ENCODE measurements around the gene COL9A1. TPM values are rescaled to one million over a fixed set of nuclear protein-coding genes. Genes with fewer than 3 reads are reported as not detected.

The COL9A1 gene
- total RNA-seq, 4 donors from 2014 or later: 0.34 to 1.7 (median 0.77) TPM

DNA sequence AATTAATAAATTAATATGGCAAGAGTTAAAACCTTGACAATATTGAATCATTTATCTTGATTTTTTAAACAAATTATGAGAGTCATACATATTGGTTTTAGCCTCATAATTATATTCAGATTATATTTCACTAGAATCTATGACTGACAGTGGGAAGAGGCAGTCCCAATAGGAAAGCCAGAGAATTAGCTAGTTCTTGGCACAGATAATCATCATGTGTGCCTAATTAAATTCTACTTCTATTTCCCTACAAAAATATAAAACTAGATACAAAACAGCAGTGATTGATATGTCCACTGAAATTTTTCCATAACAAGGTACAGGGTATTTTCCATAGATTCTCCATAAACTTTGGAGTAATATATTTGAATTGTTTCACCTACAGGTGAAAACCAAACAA lies 38.6 kb downstream of the COL9A1 start:
- H3K27me3 ChIP-seq: no peaks in the 10 kb centered on the region

DNA sequence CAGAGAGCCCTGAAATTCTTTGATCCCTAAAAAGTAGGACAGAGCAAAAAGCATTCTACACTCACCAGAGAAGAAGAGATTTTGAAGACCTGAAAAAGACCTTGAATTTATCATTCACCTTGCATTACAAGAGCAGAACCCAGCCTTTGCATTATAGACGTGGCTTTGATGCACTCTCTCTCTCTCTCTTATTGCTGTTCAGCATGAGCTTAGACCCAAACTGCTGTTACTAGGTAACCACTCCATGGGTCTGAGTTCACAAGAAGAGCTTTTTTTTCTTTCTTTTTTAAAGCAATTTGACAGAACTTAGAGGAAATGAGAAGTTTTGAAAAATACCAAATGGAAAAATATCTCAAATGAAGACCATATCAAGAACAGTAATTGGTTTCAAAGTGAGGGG lies 44.4 kb downstream of the COL9A1 start:
- no peak overlapping the region for H3K4me3 ChIP-seq
- 21% methylated on average over 1 of the region's 1 CpG for WGBS
- no peak for DNase-seq (ENCODE audit: extremely low spot score)

More for the DNA sequence above, 38.6 kb downstream of the COL9A1 start:
- Histone ChIP-seq H3K9me3 (no peaks in the 10 kb centered on the region), H3K36me3 (no peaks in the 10 kb centered on the region), H3K4me3 (no peak overlapping the region), H3K27ac (replicated peaks in 1 of 4) (no peak overlapping the region), H3K4me1 (no peaks in the 10 kb centered on the region)
- intact Hi-C loops (cut with DNase I): no loop called here
- no peak for DNase-seq (ENCODE audit: extremely low spot score)
- TF ChIP-seq POLR2AphosphoS5 (IDR thresholded peaks at IDR 0.05) (no peak), EP300 (IDR thresholded peaks at IDR 0.05) (no peak)

DNA sequence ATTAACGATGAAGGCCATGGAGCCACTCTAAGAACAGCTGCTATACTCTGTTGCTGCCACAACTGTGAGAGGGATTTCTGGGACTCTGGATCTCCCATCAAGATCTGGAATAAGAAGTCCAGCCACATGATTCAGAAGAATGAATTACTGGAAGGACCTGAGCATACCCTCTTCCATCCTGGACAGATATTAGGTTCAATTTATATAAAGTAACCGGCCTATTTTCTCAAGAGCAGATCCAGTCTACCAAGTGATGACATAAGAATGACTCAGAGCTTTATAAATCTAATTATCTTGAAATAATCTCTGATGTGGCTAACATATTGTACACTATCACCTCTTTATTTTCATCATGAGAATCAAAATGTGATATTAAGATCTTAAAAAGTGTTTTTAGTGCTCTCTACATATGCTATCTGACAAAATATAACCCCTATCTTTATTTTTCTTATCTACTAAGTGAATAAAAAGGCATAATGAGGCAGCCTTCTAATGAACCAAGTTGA lies 45.1 kb downstream of the COL9A1 start:
- H3K36me3 ChIP-seq: no peaks in the 10 kb centered on the region
- H3K27ac ChIP-seq (replicated peaks in 1 of 4): no peak overlapping the region
- intact Hi-C loops (cut with DNase I): no loop called here
- TF ChIP-seq EP300 (IDR thresholded peaks at IDR 0.05) (no peak), POLR2AphosphoS5 (IDR thresholded peaks at IDR 0.05) (no peak), POLR2A (IDR thresholded peaks at IDR 0.05; ENCODE audit: low read depth) (no peak)
- TF ChIP-seq, protein P1, sequence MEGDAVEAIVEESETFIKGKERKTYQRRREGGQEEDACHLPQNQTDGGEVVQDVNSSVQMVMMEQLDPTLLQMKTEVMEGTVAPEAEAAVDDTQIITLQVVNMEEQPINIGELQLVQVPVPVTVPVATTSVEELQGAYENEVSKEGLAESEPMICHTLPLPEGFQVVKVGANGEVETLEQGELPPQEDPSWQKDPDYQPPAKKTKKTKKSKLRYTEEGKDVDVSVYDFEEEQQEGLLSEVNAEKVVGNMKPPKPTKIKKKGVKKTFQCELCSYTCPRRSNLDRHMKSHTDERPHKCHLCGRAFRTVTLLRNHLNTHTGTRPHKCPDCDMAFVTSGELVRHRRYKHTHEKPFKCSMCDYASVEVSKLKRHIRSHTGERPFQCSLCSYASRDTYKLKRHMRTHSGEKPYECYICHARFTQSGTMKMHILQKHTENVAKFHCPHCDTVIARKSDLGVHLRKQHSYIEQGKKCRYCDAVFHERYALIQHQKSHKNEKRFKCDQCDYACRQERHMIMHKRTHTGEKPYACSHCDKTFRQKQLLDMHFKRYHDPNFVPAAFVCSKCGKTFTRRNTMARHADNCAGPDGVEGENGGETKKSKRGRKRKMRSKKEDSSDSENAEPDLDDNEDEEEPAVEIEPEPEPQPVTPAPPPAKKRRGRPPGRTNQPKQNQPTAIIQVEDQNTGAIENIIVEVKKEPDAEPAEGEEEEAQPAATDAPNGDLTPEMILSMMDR (IDR thresholded peaks at IDR 0.05): no peak
- H3K4me1 ChIP-seq: no peaks in the 10 kb centered on the region
- H3K27me3 ChIP-seq: no peaks in the 10 kb centered on the region
- DNase-seq (ENCODE audit: extremely low spot score): no peak
- H3K4me3 ChIP-seq: no peak overlapping the region
- H3K9me3 ChIP-seq: no peaks in the 10 kb centered on the region
- 71% methylated on average over 2 of the region's 2 CpGs for WGBS

More for the DNA sequence above, 44.4 kb downstream of the COL9A1 start:
- TF ChIP-seq POLR2A (IDR thresholded peaks at IDR 0.05; ENCODE audit: low read depth): no peak
- TF ChIP-seq EP300 (IDR thresholded peaks at IDR 0.05): no peak
- TF ChIP-seq POLR2AphosphoS5 (IDR thresholded peaks at IDR 0.05): no peak
- TF ChIP-seq, protein P1 (IDR thresholded peaks at IDR 0.05): no peak
- H3K27ac ChIP-seq (replicated peaks in 1 of 4): no peak overlapping the region
- no peaks in the 10 kb centered on the region for H3K27me3 ChIP-seq
- H3K4me1 ChIP-seq: no peaks in the 10 kb centered on the region
- H3K9me3 ChIP-seq: no peaks in the 10 kb centered on the region
- H3K36me3 ChIP-seq: no peaks in the 10 kb centered on the region
- intact Hi-C loops (cut with DNase I): no loop called here

GRCh38 chr6:70254784-70255183 lies 48.1 kb downstream of the COL9A1 start:
- H3K9me3 ChIP-seq: no peaks in the 10 kb centered on the region
- H3K36me3 ChIP-seq: no peaks in the 10 kb centered on the region
- no peaks in the 10 kb centered on the region for H3K4me1 ChIP-seq
- 82% methylated on average over 2 of the region's 2 CpGs for WGBS
- no peak for DNase-seq (ENCODE audit: extremely low spot score)
- no peak overlapping the region for H3K4me3 ChIP-seq
- no peaks in the 10 kb centered on the region for H3K27me3 ChIP-seq
- no peak overlapping the region for H3K27ac ChIP-seq (replicated peaks in 1 of 4)
- intact Hi-C loops (cut with DNase I): no loop called here
- TF ChIP-seq EP300 (IDR thresholded peaks at IDR 0.05) (no peak), POLR2A (IDR thresholded peaks at IDR 0.05; ENCODE audit: low read depth) (no peak), POLR2AphosphoS5 (IDR thresholded peaks at IDR 0.05) (no peak)
- TF ChIP-seq, protein P1 (IDR thresholded peaks at IDR 0.05): no peak

- 63% methylated on average over 3 of the region's 3 CpGs for WGBS
Observed at GRCh38 chr6:70253923-70254322, 49.0 kb downstream of the COL9A1 start.

GRCh38 chr6:70252604-70253003 lies 50.3 kb downstream of the COL9A1 start:
- intact Hi-C loops (cut with DNase I): no loop called here
- H3K36me3 ChIP-seq: no peaks in the 10 kb centered on the region
- no peak for DNase-seq (ENCODE audit: extremely low spot score)
- no peaks in the 10 kb centered on the region for H3K4me1 ChIP-seq
- H3K9me3 ChIP-seq: no peaks in the 10 kb centered on the region
- no peak overlapping the region for H3K4me3 ChIP-seq
- WGBS: 96% methylated on average over 2 of the region's 2 CpGs
- H3K27ac ChIP-seq (replicated peaks in 1 of 4): no peak overlapping the region
- H3K27me3 ChIP-seq: no peaks in the 10 kb centered on the region
- TF ChIP-seq EP300 (IDR thresholded peaks at IDR 0.05): no peak
- TF ChIP-seq, protein P1 (IDR thresholded peaks at IDR 0.05): no peak
- TF ChIP-seq POLR2A (IDR thresholded peaks at IDR 0.05; ENCODE audit: low read depth): no peak
- no peak for TF ChIP-seq POLR2AphosphoS5 (IDR thresholded peaks at IDR 0.05)

More at GRCh38 chr6:70253923-70254322, 49.0 kb downstream of the COL9A1 start:
- Histone ChIP-seq H3K4me1 (no peaks in the 10 kb centered on the region), H3K27me3 (no peaks in the 10 kb centered on the region), H3K27ac (replicated peaks in 1 of 4) (no peak overlapping the region), H3K4me3 (no peak overlapping the region), H3K36me3 (no peaks in the 10 kb centered on the region), H3K9me3 (no peaks in the 10 kb centered on the region)
- TF ChIP-seq POLR2A (IDR thresholded peaks at IDR 0.05; ENCODE audit: low read depth): no peak
- no peak for DNase-seq (ENCODE audit: extremely low spot score)
- intact Hi-C loops (cut with DNase I): no loop called here
